Erythroblast (primary cell): ENCODE data around the gene PLEKHH3.

ENCODE experiments used
- GATA1 ChIP-seq: IDR thresholded peaks from 2 replicates; pipeline ENCODE4 v1.6.1; 2011; ENCODE audit warnings: low read depth, mild to moderate bottlenecking, control low read depth, low read length, moderate library complexity
- POLR2A ChIP-seq: IDR thresholded peaks from 2 replicates; pipeline ENCODE4 v1.6.1; 2011; ENCODE audit warnings: mild to moderate bottlenecking, low read length

GRCh38 chr17:42629411-42630009, 47.3 kb downstream of the PLEKHH3 start:
- TF ChIP-seq POLR2A (peak; percentile 60), GATA1 (peak; percentile 80)
